HepG2 (cell line): ENCODE measurements around the gene DDX28. TPM values are rescaled to one million over a fixed set of nuclear protein-coding genes. Genes with fewer than 3 reads are reported as not detected.

Source experiments
- ASH2L ChIP-seq: fragments of 300-600, 200-600 bp; sonication (generic); IDR thresholded peaks from 2 replicates; pipeline ENCODE4 v1.7.0; 2017; ENCODE audit warnings: low read depth, mild to moderate bottlenecking, moderate library complexity, mixed read lengths, low read length; ENCODE audit not compliant: insufficient read length
- CSRNP1 ChIP-seq: sonication (generic); formaldehyde crosslinking; IDR thresholded peaks from 2 replicates; pipeline ENCODE4 v1.8.1; 2023; ENCODE audit warnings: mild to moderate bottlenecking, missing genetic modification reagents
- DMTF1 ChIP-seq: sonication (generic); formaldehyde crosslinking; IDR thresholded peaks from 2 replicates; pipeline ENCODE4 v1.4.0; 2020; ENCODE audit warnings: mild to moderate bottlenecking, missing genetic modification reagents
- ELF3 ChIP-seq: IDR thresholded peaks from 2 replicates; pipeline ENCODE4 v1.6.1; 2016; ENCODE audit warnings: missing genetic modification reagents, missing compliant biosample characterization
- FOXA3 ChIP-seq: IDR thresholded peaks from 2 replicates; pipeline ENCODE4 v1.6.1; 2016; ENCODE audit warnings: missing genetic modification reagents, missing compliant biosample characterization
- FOXP1 ChIP-seq, 2 experiments: fragments of 450-650 bp in 1 of 2; IDR thresholded peaks; 2 replicates each; pipeline ENCODE4 v1.6.1; 2017 to 2018; ENCODE audit warnings: antibody characterized with exemption in 1 of 2
- HDAC6 ChIP-seq: fragments of 200-600 bp; sonication (generic); IDR thresholded peaks from 2 replicates; pipeline ENCODE4 v1.7.0; 2017; ENCODE audit warnings: mild to moderate bottlenecking, antibody characterized with exemption, low read length, low read depth
- KLF6 ChIP-seq: IDR thresholded peaks from 2 replicates; pipeline ENCODE4 v1.8.0; 2016; ENCODE audit warnings: missing biosample characterization, missing genetic modification reagents
- NR0B2 ChIP-seq: sonication (generic); formaldehyde crosslinking; IDR thresholded peaks from 2 replicates; pipeline ENCODE4 v1.4.0; 2020; ENCODE audit warnings: mild to moderate bottlenecking, missing genetic modification reagents
- SALL1 ChIP-seq: sonication (generic); formaldehyde crosslinking; IDR thresholded peaks from 2 replicates; pipeline ENCODE4 v1.8.0; 2022; ENCODE audit warnings: mild to moderate bottlenecking, missing genetic modification reagents
- SIN3A ChIP-seq: IDR thresholded peaks from 2 replicates; pipeline ENCODE4 v1.6.1; 2011; ENCODE audit warnings: low read depth, mild to moderate bottlenecking, control low read depth, low read length, borderline replicate concordance
- SNAPC2 ChIP-seq: sonication (generic); formaldehyde crosslinking; IDR thresholded peaks from 2 replicates; pipeline ENCODE4 v1.8.1; 2022; ENCODE audit warnings: mild to moderate bottlenecking, missing genetic modification reagents
- SPEN ChIP-seq: sonication (generic); formaldehyde crosslinking; IDR thresholded peaks from 2 replicates; pipeline ENCODE4 v1.5.1; 2020; ENCODE audit warnings: low read depth, mild to moderate bottlenecking, missing genetic modification reagents
- TGIF2 ChIP-seq: IDR thresholded peaks from 2 replicates; pipeline ENCODE4 v1.6.1; 2016; ENCODE audit warnings: control low read depth, missing compliant biosample characterization
- THRA ChIP-seq: sonication (generic); formaldehyde crosslinking; IDR thresholded peaks from 2 replicates; pipeline ENCODE4 v1.4.0; 2020; ENCODE audit warnings: missing genetic modification reagents, borderline replicate concordance
- ZNF275 ChIP-seq: sonication (generic); formaldehyde crosslinking; IDR thresholded peaks from 2 replicates; pipeline ENCODE4 v1.8.0; 2022; ENCODE audit warnings: missing genetic modification reagents, mild to moderate bottlenecking, inconsistent platforms, borderline replicate concordance
- ZNF414 ChIP-seq: sonication (generic); formaldehyde crosslinking; IDR thresholded peaks from 2 replicates; pipeline ENCODE4 v1.5.0; 2020; ENCODE audit warnings: missing genetic modification reagents
- ZNF431 ChIP-seq: sonication (generic); formaldehyde crosslinking; IDR thresholded peaks from 2 replicates; pipeline ENCODE4 v1.9.0; 2022; ENCODE audit warnings: missing genetic modification reagents, low read depth, mild to moderate bottlenecking, borderline replicate concordance
- ZNF616 ChIP-seq: sonication (generic); formaldehyde crosslinking; IDR thresholded peaks from 2 replicates; pipeline ENCODE4 v1.5.0; 2020; ENCODE audit warnings: low read depth, mild to moderate bottlenecking, missing genetic modification reagents
- ZNF713 ChIP-seq: sonication (generic); formaldehyde crosslinking; IDR thresholded peaks from 2 replicates; pipeline ENCODE4 v1.4.0; 2020; ENCODE audit warnings: mild to moderate bottlenecking, missing genetic modification reagents
- polyA plus RNA-seq, 8 experiments: library from polyadenylated mRNA; depleted of rRNA in 3 of 8; stranded (reverse) in 7 of 8; unstranded in 1 of 8; fragments of >200 nt; fragmentation: Illumina TruSeq in 4 of 8; extraction: Trizol in 4 of 8; gene quantifications; 2 replicates each; pipeline versions ENCODE4 v1.2.1 to v1.2.3, GENCODE V29; 2011 to 2016; ENCODE audit warnings: low read depth in 4 of 8, missing spikeins in 1 of 8, mixed read lengths in 1 of 8; ENCODE audit not compliant: insufficient read depth in 1 of 8
- total RNA-seq, 5 experiments: library from RNA; depleted of rRNA; stranded (reverse); fragments of >200 nt; fragmentation: Illumina TruSeq; extraction: Trizol; gene quantifications; 2 replicates each; pipeline ENCODE4 v1.2.3, GENCODE V29; 2016; ENCODE audit warnings: low read depth in 1 of 5

Gene DDX28
- total and polyA plus RNA-seq, 2 of the 13 experiments (the other 11 are each of a cell fraction or from before 2014, with no cell fraction given) = 14.1 to 16.4 TPM

GRCh38 chr16:67993207-67994039, 29.6 kb downstream of the DDX28 start (continued):
- TF ChIP-seq FOXP1 (IDR thresholded peaks at IDR 0.05) (no peak), FOXP1 (CRISPR knock-in tag; IDR thresholded peaks at IDR 0.05) (0 out of 2 replicates have a peak, but pooled peaks have one; percentile 9), SNAPC2 (no peak), ZNF275 (CRISPR knock-in tag) (peak; percentile 98), FOXA3 (CRISPR knock-in tag) (no peak; the same call in 1 of the 2 replicates), ELF3 (CRISPR knock-in tag) (peak; percentile 61), SPEN (CRISPR knock-in tag) (peak; percentile 84), ASH2L (no peak), DMTF1 (no peak), ZNF431 (CRISPR knock-in tag) (no peak), CSRNP1 (CRISPR knock-in tag) (no peak), SIN3A (no peak; the same call in 1 of the 2 replicates), ZNF713 (CRISPR knock-in tag) (0 out of 2 replicates have a peak, but pooled peaks have one; percentile 8), SALL1 (CRISPR knock-in tag) (peak; percentile 72; the same call in 1 of the 2 replicates), TGIF2 (peak; percentile 24; the same call in 1 of the 2 replicates), NR0B2 (CRISPR knock-in tag) (0 out of 2 replicates have a peak, but pooled peaks have one; percentile 70), ZNF414 (CRISPR knock-in tag) (no peak; the same call in 1 of the 2 replicates), THRA (CRISPR knock-in tag) (peak; percentile 68), KLF6 (CRISPR knock-in tag) (peak; percentile 96), ZNF616 (CRISPR knock-in tag) (peak; percentile 49; the same call in 1 of the 2 replicates), HDAC6 (no peak)
